Testis (tissue), 2 donors: ENCODE results near the gene KRT2.

Experiments used
- CTCF ChIP-seq, 3 experiments: fragments of 450-650 bp in 2 of 3; fragments of 200-600 bp in 1 of 3; sonication (generic) in 1 of 3; IDR thresholded peaks; one replicate each; pipeline ENCODE4 v1.5.1; 2016 to 2019; ENCODE audit warnings: antibody characterized with exemption in 3 of 3, mild to moderate bottlenecking in 2 of 3, moderate library complexity in 1 of 3
- POLR2A ChIP-seq: fragments of 450-650 bp; IDR thresholded peaks from one replicate; pipeline ENCODE4 v1.6.1; 2017; ENCODE audit warnings: antibody characterized with exemption, mild to moderate bottlenecking, moderate library complexity

GRCh38 chr12:52656616-52657015 is 4.6 kb upstream of the KRT2 start:
- TF ChIP-seq CTCF (IDR thresholded peaks at IDR 0.05) (no peak), POLR2A (no peak)
